Measurements from ENCODE around the gene OVOL2.

DNA sequence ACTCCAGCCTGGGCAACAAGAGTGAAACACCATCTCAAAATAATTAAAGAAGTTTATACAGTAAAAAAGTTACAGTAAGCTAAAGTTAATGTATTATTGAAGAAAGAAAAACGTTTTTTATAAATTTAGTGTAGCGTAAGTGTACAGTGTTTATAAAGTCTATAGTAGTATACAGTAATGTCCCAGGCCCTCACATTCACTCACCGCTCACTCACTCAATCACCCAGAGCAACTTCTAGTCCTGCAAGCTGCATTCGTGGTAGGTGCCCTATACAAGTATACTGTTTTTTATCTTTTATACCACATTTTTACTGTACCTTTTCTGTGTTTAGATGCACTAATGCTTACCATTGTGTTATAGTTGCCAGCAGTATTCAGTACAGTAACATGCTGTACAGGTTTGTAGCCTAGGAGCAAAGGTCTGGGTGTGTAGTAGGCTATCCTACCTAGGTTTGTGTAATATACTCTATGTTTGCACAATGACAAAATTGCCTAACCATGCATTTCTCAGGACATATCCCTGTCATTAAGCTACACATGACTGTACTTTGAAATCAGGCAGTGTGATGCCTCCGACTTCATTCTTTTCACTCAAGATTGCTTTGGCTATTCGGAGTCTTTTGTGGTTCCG lies 72.2 kb downstream of the OVOL2 start:
- TF ChIP-seq POLR2AphosphoS5 (IDR thresholded peaks at IDR 0.05; ENCODE audit: low read depth, low read length) (no peak), TAF1 (IDR thresholded peaks at IDR 0.05; ENCODE audit: borderline replicate concordance, insufficient read depth, low read length) (no peak)
